A549 (cell line): ENCODE results near the gene CTU2.

Experiments
- EHMT2 ChIP-seq: fragments of 200-600 bp; sonication (generic); IDR thresholded peaks from 2 replicates; pipeline ENCODE4 v1.6.1; 2016; ENCODE audit warnings: antibody characterized with exemption, low read depth, mild to moderate bottlenecking, moderate library complexity
- EP300 ChIP-seq, 2 experiments: fragments of >200 bp; sonication (Bioruptor Twin); formaldehyde crosslinking; IDR thresholded peaks; 2 replicates in 1 of 2; 3 replicates in 1 of 2; pipeline ENCODE4 v1.6.1; 2016 to 2017
- HDAC2 ChIP-seq: fragments of 200-600 bp; sonication (generic); IDR thresholded peaks from 2 replicates; pipeline ENCODE4 v1.6.1; 2016
- POLR2A ChIP-seq: IDR thresholded peaks from 2 replicates; pipeline ENCODE4 v1.6.1; 2012; ENCODE audit warnings: mild to moderate bottlenecking, low read length
- TF ChIP-seq, protein P1 (sequence below): fragments of >200 bp; sonication (Bioruptor Twin); formaldehyde crosslinking; IDR thresholded peaks from 3 replicates; pipeline ENCODE4 v1.5.1; 2016
- TF ChIP-seq, protein P2 (sequence below): IDR thresholded peaks from 2 replicates; pipeline ENCODE4 v1.6.1; 2012
- TF ChIP-seq, protein P3 (sequence below): fragments of >200 bp; sonication (Bioruptor Twin); formaldehyde crosslinking; IDR thresholded peaks from 3 replicates; pipeline ENCODE4 v1.6.1; 2016
- TF ChIP-seq, protein P4 (sequence below): fragments of 200-600 bp; sonication (generic); IDR thresholded peaks from 2 replicates; pipeline ENCODE4 v1.6.1; 2016; ENCODE audit warnings: antibody characterized with exemption, mild to moderate bottlenecking, moderate library complexity

DNA sequence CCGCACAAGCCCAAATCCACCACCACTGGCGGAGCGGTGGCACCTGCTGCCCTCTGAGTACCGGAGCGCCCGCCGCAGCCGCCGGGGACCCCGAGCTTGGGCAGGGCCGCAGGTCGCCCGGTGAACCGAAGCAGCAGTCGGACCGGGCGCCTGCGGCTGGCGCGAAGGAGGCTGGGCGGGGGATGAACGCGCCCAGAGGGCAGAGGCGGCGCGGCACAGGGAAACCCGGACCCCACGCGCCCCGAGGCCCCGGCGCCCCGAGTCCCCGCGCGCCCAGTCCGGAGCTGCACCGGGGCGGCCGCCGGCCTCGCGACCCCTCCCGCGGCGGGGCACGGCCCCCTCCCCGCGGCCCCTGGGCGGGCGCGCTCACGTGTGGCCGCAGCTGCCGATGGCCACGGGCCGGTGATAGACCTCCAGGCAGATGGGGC is 488 bp upstream of the CTU2 start:
- TF ChIP-seq, protein P1, sequence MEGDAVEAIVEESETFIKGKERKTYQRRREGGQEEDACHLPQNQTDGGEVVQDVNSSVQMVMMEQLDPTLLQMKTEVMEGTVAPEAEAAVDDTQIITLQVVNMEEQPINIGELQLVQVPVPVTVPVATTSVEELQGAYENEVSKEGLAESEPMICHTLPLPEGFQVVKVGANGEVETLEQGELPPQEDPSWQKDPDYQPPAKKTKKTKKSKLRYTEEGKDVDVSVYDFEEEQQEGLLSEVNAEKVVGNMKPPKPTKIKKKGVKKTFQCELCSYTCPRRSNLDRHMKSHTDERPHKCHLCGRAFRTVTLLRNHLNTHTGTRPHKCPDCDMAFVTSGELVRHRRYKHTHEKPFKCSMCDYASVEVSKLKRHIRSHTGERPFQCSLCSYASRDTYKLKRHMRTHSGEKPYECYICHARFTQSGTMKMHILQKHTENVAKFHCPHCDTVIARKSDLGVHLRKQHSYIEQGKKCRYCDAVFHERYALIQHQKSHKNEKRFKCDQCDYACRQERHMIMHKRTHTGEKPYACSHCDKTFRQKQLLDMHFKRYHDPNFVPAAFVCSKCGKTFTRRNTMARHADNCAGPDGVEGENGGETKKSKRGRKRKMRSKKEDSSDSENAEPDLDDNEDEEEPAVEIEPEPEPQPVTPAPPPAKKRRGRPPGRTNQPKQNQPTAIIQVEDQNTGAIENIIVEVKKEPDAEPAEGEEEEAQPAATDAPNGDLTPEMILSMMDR: no peak
- TF ChIP-seq, protein P2, sequence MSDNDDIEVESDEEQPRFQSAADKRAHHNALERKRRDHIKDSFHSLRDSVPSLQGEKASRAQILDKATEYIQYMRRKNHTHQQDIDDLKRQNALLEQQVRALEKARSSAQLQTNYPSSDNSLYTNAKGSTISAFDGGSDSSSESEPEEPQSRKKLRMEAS: no peak
- no peak for TF ChIP-seq EHMT2
- TF ChIP-seq, protein P3, sequence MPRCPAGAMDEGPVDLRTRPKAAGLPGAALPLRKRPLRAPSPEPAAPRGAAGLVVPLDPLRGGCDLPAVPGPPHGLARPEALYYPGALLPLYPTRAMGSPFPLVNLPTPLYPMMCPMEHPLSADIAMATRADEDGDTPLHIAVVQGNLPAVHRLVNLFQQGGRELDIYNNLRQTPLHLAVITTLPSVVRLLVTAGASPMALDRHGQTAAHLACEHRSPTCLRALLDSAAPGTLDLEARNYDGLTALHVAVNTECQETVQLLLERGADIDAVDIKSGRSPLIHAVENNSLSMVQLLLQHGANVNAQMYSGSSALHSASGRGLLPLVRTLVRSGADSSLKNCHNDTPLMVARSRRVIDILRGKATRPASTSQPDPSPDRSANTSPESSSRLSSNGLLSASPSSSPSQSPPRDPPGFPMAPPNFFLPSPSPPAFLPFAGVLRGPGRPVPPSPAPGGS: no peak
- no peak for TF ChIP-seq POLR2A
- no peak for TF ChIP-seq HDAC2
- no peak for TF ChIP-seq EP300 (IDR thresholded peaks at IDR 0.05)
- TF ChIP-seq, protein P4, sequence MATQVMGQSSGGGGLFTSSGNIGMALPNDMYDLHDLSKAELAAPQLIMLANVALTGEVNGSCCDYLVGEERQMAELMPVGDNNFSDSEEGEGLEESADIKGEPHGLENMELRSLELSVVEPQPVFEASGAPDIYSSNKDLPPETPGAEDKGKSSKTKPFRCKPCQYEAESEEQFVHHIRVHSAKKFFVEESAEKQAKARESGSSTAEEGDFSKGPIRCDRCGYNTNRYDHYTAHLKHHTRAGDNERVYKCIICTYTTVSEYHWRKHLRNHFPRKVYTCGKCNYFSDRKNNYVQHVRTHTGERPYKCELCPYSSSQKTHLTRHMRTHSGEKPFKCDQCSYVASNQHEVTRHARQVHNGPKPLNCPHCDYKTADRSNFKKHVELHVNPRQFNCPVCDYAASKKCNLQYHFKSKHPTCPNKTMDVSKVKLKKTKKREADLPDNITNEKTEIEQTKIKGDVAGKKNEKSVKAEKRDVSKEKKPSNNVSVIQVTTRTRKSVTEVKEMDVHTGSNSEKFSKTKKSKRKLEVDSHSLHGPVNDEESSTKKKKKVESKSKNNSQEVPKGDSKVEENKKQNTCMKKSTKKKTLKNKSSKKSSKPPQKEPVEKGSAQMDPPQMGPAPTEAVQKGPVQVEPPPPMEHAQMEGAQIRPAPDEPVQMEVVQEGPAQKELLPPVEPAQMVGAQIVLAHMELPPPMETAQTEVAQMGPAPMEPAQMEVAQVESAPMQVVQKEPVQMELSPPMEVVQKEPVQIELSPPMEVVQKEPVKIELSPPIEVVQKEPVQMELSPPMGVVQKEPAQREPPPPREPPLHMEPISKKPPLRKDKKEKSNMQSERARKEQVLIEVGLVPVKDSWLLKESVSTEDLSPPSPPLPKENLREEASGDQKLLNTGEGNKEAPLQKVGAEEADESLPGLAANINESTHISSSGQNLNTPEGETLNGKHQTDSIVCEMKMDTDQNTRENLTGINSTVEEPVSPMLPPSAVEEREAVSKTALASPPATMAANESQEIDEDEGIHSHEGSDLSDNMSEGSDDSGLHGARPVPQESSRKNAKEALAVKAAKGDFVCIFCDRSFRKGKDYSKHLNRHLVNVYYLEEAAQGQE: no peak
